Stimulated activated CD8-positive, alpha-beta memory T cell treated with anti-CD3 and anti-CD28 coated beads, Interleukin-12 subunit alpha, Interleukin-12 subunit beta, amount 100 ng/mL, for 24 hours (primary cell): Measurements from ENCODE around the gene COQ8B.

ENCODE experiments used
- DNase-seq: peaks from one replicate; pipeline ENCODE4 v3.0.0-alpha.2; 2020; ENCODE audit errors: extremely low read depth

Gene COQ8B

GRCh38 chr19:40717880-40718773 lies 1.4 kb upstream of the COQ8B start:
- DNase-seq, result no peak

- no peak for DNase-seq
These were observed 716 bp upstream of the COQ8B start for GRCh38 chr19:40717325-40717879.

- peak; percentile 42 for DNase-seq
These were observed 630 bp downstream of the COQ8B start for GRCh38 chr19:40716031-40716481.

GRCh38 chr19:40714441-40715299 lies 2.0 kb downstream of the COQ8B start:
- DNase-seq, result peak; percentile 77

- no peak for DNase-seq
These were observed 2.7 kb downstream of the COQ8B start for GRCh38 chr19:40713939-40714338.

- no peak for DNase-seq
These were observed 6.9 kb downstream of the COQ8B start for GRCh38 chr19:40709817-40710216.

GRCh38 chr19:40707615-40708014 lies 9.1 kb downstream of the COQ8B start:
- DNase-seq, result no peak

- DNase-seq, result no peak
These were observed 10.6 kb downstream of the COQ8B start for GRCh38 chr19:40705950-40706619.

- DNase-seq, result no peak
These were observed 11.4 kb downstream of the COQ8B start for GRCh38 chr19:40705362-40705651.

GRCh38 chr19:40704491-40705361 lies 12.0 kb downstream of the COQ8B start:
- no peak for DNase-seq

GRCh38 chr19:40703029-40703755 lies 13.5 kb downstream of the COQ8B start:
- DNase-seq, result no peak

GRCh38 chr19:40702337-40703012 lies 14.2 kb downstream of the COQ8B start:
- no peak for DNase-seq

GRCh38 chr19:40701758-40702157 lies 14.9 kb downstream of the COQ8B start:
- no peak for DNase-seq

GRCh38 chr19:40700083-40700482 lies 16.6 kb downstream of the COQ8B start:
- no peak for DNase-seq

- no peak for DNase-seq
These were observed 19.7 kb downstream of the COQ8B start for GRCh38 chr19:40697007-40697406.

- no peak for DNase-seq
These were observed 20.8 kb downstream of the COQ8B start for GRCh38 chr19:40695881-40696280.

GRCh38 chr19:40693896-40694295 lies 22.8 kb downstream of the COQ8B start:
- no peak for DNase-seq

- DNase-seq, result no peak
These were observed 23.4 kb downstream of the COQ8B start for GRCh38 chr19:40693150-40693788.

- no peak for DNase-seq
These were observed 24.5 kb downstream of the COQ8B start for GRCh38 chr19:40692212-40692551.
